KMS-11 (cell line): ENCODE results near the gene SUN5.

Source experiments
- H2AFZ ChIP-seq: fragments of 200-600 bp; sonication (generic); 2 replicates; pipeline ENCODE4 v1.6.1; 2016; ENCODE audit warnings: antibody characterized with exemption, mixed run types, low read depth
- H3K27ac ChIP-seq: fragments of 200-600 bp; sonication (generic); 2 replicates; pipeline ENCODE4 v1.6.1; 2016; ENCODE audit warnings: mild to moderate bottlenecking, mixed run types
- H3K27me3 ChIP-seq: fragments of 200-600 bp; sonication (generic); 2 replicates; pipeline ENCODE4 v1.6.1; 2017; ENCODE audit warnings: mild to moderate bottlenecking, low read depth, mixed run types, moderate library complexity; ENCODE audit not compliant: insufficient read depth
- H3K36me3 ChIP-seq: fragments of 200-600 bp; sonication (generic); 2 replicates; pipeline ENCODE4 v1.6.1; 2017; ENCODE audit warnings: mild to moderate bottlenecking, mixed run types; ENCODE audit not compliant: insufficient read depth
- H3K4me1 ChIP-seq: fragments of 200-600 bp; sonication (generic); 2 replicates; pipeline ENCODE4 v1.6.1; 2016; ENCODE audit warnings: mild to moderate bottlenecking, low read depth, mixed run types; ENCODE audit not compliant: poor library complexity, severe bottlenecking
- H3K4me2 ChIP-seq: fragments of 200-600 bp; sonication (generic); 2 replicates; pipeline ENCODE4 v1.7.0; 2016; ENCODE audit warnings: mild to moderate bottlenecking, mixed run types
- H3K4me3 ChIP-seq: fragments of 200-600 bp; sonication (generic); IDR thresholded peaks from 2 replicates; pipeline ENCODE4 v1.6.1; 2017; ENCODE audit warnings: low read depth, low read length, mixed read lengths; ENCODE audit not compliant: insufficient read depth
- H3K79me2 ChIP-seq: fragments of 200-600 bp; sonication (generic); 2 replicates; pipeline ENCODE4 v1.6.1; 2016; ENCODE audit warnings: low read depth, mixed run types; ENCODE audit not compliant: insufficient read depth
- H3K9ac ChIP-seq: fragments of 200-600 bp; sonication (generic); 2 replicates; pipeline ENCODE4 v1.6.1; 2016; ENCODE audit warnings: mild to moderate bottlenecking, mixed run types
- H4K20me1 ChIP-seq: fragments of 200-600 bp; sonication (generic); 2 replicates; pipeline ENCODE4 v1.6.1; 2016; ENCODE audit warnings: mild to moderate bottlenecking, mixed run types; ENCODE audit not compliant: insufficient read depth
- CTCF ChIP-seq: fragments of 200-600 bp; sonication (generic); conservative IDR thresholded peaks from 2 replicates; pipeline ENCODE4 v1.6.1; 2017; ENCODE audit warnings: low read depth, mild to moderate bottlenecking, antibody characterized with exemption, low read length, moderate library complexity, mixed read lengths

The SUN5 gene

GRCh38 chr20:33012327-33013189 is 8.3 kb upstream of the SUN5 start:
- Histone ChIP-seq H3K79me2 (no peaks in the 10 kb centered on the region), H3K9ac (no peak overlapping the region), H2AFZ (no peak overlapping the region), H3K36me3 (no peaks in the 10 kb centered on the region), H3K4me2 (no peak overlapping the region), H3K4me1 (no peaks in the 10 kb centered on the region), H3K27me3 (peaks cover 57% of the 10 kb centered on the region), H4K20me1 (no peaks in the 10 kb centered on the region), H3K4me3 (no peak overlapping the region), H3K27ac (no peak overlapping the region)
- no peak for TF ChIP-seq CTCF

DNA sequence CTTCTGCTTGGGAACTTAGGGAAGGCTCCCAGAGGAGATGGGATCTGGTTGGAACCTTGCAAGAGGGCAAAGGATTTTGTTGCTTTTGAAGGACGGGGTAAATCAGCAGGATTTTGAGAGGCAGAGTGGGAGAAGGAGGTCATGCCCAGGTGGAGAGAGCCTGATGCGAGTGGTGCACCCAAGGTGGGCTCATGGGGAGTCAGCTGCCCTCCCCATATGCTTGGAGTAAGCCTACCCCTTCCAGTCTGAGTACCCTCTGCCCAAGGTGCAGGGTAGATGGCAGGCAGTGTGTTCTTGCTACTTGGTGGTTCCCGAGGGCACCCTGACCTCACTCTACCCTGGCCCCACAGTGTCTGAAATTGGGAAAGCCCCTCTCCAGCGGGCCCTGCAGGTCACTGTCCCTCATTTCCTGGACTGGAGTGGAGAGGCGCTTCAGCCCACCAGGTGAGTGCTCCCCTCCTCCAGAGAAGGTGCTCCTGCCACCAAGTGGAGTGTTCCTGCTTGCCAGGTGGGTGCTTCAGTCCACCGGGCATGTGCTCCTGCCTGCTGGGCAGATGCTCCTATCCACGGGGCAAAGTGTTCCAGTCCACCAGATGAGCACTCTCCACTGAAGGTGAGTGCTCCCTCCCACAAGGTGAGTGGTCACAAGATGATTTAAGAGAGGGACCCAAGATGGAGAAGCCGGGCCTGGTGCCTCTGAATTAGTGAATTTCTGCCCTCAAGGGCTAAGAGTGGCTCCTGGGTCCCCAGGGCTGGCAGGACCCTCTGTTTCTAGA is 6.6 kb upstream of the SUN5 start:
- no peaks in the 10 kb centered on the region for H3K4me1 ChIP-seq

GRCh38 chr20:33010133-33010504 is 5.9 kb upstream of the SUN5 start:
- no peak overlapping the region for H3K4me2 ChIP-seq
- no peaks in the 10 kb centered on the region for H3K36me3 ChIP-seq
- no peak overlapping the region for H2AFZ ChIP-seq
- H3K27ac ChIP-seq: no peak overlapping the region
- no peaks in the 10 kb centered on the region for H4K20me1 ChIP-seq
- no peak for TF ChIP-seq CTCF
- no peak overlapping the region for H3K9ac ChIP-seq
- H3K4me1 ChIP-seq: no peaks in the 10 kb centered on the region
- H3K27me3 ChIP-seq: peaks cover 45% of the 10 kb centered on the region
- H3K79me2 ChIP-seq: no peaks in the 10 kb centered on the region
- H3K4me3 ChIP-seq: no peak overlapping the region

More for the DNA sequence above, 6.6 kb upstream of the SUN5 start:
- Histone ChIP-seq H4K20me1 (no peaks in the 10 kb centered on the region), H3K9ac (no peak overlapping the region), H3K4me3 (no peak overlapping the region), H2AFZ (no peak overlapping the region), H3K4me2 (no peak overlapping the region), H3K79me2 (no peaks in the 10 kb centered on the region), H3K36me3 (no peaks in the 10 kb centered on the region), H3K27me3 (peaks cover 45% of the 10 kb centered on the region), H3K27ac (no peak overlapping the region)
- no peak for TF ChIP-seq CTCF

GRCh38 chr20:33009214-33010132 is 5.2 kb upstream of the SUN5 start:
- Histone ChIP-seq H4K20me1 (no peaks in the 10 kb centered on the region), H2AFZ (no peak overlapping the region), H3K4me2 (no peak overlapping the region), H3K79me2 (no peaks in the 10 kb centered on the region), H3K27ac (no peak overlapping the region), H3K4me1 (no peaks in the 10 kb centered on the region), H3K36me3 (no peaks in the 10 kb centered on the region), H3K4me3 (no peak overlapping the region), H3K9ac (no peak overlapping the region), H3K27me3 (peaks cover 41% of the 10 kb centered on the region)
- no peak for TF ChIP-seq CTCF
